SK-N-SH treated with all-trans-retinoic acid at 6 μM for 48 hours (cell line): ENCODE results near the gene NUDCD2.

Experiments
- ARNTL ChIP-seq: fragments of 450-650 bp; formaldehyde crosslinking; IDR thresholded peaks from 2 replicates; pipeline ENCODE4 v1.5.0; 2020; ENCODE audit warnings: low read depth, mild to moderate bottlenecking, moderate library complexity, borderline replicate concordance
- OSR1 ChIP-seq: fragments of 250-450 bp; sonication (Bioruptor Pico); IDR thresholded peaks from 2 replicates; pipeline ENCODE4 v1.8.0; 2022; ENCODE audit warnings: moderate library complexity, mild to moderate bottlenecking, inconsistent platforms
- RARB ChIP-seq: fragments of 250-450 bp; sonication (Bioruptor Pico); IDR thresholded peaks from 2 replicates; pipeline ENCODE4 v1.8.0; 2021; ENCODE audit warnings: mild to moderate bottlenecking, moderate library complexity
- TCF4 ChIP-seq: fragments of 250-450 bp; sonication (Bioruptor Pico); IDR thresholded peaks from 2 replicates; pipeline ENCODE4 v1.8.0; 2021; ENCODE audit warnings: mild to moderate bottlenecking, moderate library complexity, borderline replicate concordance
- ZFP3 ChIP-seq: fragments of 250-450 bp; sonication (Bioruptor Pico); IDR thresholded peaks from 2 replicates; pipeline ENCODE4 v1.5.0; 2020; ENCODE audit warnings: mild to moderate bottlenecking, moderate library complexity
- ZNF70 ChIP-seq: fragments of 450-650 bp; formaldehyde crosslinking; IDR thresholded peaks from 2 replicates; pipeline ENCODE4 v1.5.0; 2020; ENCODE audit warnings: mild to moderate bottlenecking, moderate library complexity
- ZNF8 ChIP-seq: fragments of 450-650 bp; formaldehyde crosslinking; IDR thresholded peaks from 2 replicates; pipeline ENCODE4 v1.5.0; 2020; ENCODE audit warnings: mild to moderate bottlenecking, moderate library complexity
- TF ChIP-seq, protein P1 (sequence below): fragments of 250-450 bp; sonication (Bioruptor Pico); IDR thresholded peaks from 2 replicates; pipeline ENCODE4 v1.5.0; 2020; ENCODE audit warnings: mild to moderate bottlenecking, moderate library complexity
- TF ChIP-seq, protein P2 (sequence below): fragments of 250-450 bp; sonication (Bioruptor Pico); IDR thresholded peaks from 2 replicates; pipeline ENCODE4 v1.5.1; 2020; ENCODE audit warnings: low read depth, mild to moderate bottlenecking, moderate library complexity
- TF ChIP-seq, protein P3 (sequence below): fragments of 250-450 bp; sonication (Bioruptor Pico); IDR thresholded peaks from 2 replicates; pipeline ENCODE4 v1.8.0; 2020; ENCODE audit warnings: mild to moderate bottlenecking, moderate library complexity, borderline replicate concordance

DNA sequence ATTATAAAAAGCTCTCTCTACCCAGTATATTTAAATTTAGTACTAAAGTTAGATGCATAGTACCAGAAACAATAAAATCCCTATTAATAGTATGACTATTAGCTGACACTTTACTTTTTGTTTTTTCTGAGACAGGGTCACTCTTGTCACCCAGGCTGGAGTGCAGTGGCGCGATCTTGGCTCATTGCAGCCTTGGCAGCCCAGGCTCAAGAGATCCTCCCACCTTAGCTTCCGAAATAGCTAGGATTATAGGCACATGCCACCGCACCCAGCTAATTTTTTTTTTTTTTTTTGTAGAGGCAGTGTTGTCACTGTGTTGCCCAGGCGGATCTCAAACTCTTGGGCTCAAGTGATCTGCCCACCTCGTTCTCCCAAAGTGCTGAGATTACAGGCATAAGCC is 14.6 kb downstream of the NUDCD2 start:
- TF ChIP-seq ZFP3 (CRISPR knock-in tag), result no peak
- TF ChIP-seq, protein P1, sequence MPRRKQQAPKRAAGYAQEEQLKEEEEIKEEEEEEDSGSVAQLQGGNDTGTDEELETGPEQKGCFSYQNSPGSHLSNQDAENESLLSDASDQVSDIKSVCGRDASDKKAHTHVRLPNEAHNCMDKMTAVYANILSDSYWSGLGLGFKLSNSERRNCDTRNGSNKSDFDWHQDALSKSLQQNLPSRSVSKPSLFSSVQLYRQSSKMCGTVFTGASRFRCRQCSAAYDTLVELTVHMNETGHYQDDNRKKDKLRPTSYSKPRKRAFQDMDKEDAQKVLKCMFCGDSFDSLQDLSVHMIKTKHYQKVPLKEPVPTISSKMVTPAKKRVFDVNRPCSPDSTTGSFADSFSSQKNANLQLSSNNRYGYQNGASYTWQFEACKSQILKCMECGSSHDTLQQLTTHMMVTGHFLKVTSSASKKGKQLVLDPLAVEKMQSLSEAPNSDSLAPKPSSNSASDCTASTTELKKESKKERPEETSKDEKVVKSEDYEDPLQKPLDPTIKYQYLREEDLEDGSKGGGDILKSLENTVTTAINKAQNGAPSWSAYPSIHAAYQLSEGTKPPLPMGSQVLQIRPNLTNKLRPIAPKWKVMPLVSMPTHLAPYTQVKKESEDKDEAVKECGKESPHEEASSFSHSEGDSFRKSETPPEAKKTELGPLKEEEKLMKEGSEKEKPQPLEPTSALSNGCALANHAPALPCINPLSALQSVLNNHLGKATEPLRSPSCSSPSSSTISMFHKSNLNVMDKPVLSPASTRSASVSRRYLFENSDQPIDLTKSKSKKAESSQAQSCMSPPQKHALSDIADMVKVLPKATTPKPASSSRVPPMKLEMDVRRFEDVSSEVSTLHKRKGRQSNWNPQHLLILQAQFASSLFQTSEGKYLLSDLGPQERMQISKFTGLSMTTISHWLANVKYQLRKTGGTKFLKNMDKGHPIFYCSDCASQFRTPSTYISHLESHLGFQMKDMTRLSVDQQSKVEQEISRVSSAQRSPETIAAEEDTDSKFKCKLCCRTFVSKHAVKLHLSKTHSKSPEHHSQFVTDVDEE (CRISPR knock-in tag), result no peak
- TF ChIP-seq RARB (CRISPR knock-in tag), result no peak
- TF ChIP-seq, protein P2, sequence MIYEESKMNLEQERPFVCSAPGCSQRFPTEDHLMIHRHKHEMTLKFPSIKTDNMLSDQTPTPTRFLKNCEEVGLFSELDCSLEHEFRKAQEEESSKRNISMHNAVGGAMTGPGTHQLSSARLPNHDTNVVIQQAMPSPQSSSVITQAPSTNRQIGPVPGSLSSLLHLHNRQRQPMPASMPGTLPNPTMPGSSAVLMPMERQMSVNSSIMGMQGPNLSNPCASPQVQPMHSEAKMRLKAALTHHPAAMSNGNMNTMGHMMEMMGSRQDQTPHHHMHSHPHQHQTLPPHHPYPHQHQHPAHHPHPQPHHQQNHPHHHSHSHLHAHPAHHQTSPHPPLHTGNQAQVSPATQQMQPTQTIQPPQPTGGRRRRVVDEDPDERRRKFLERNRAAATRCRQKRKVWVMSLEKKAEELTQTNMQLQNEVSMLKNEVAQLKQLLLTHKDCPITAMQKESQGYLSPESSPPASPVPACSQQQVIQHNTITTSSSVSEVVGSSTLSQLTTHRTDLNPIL (CRISPR knock-in tag), result no peak
- TF ChIP-seq ZNF70 (CRISPR knock-in tag), result no peak
- TF ChIP-seq ARNTL (CRISPR knock-in tag), result no peak
- no peak for TF ChIP-seq TCF4 (CRISPR knock-in tag)
- TF ChIP-seq, protein P3, sequence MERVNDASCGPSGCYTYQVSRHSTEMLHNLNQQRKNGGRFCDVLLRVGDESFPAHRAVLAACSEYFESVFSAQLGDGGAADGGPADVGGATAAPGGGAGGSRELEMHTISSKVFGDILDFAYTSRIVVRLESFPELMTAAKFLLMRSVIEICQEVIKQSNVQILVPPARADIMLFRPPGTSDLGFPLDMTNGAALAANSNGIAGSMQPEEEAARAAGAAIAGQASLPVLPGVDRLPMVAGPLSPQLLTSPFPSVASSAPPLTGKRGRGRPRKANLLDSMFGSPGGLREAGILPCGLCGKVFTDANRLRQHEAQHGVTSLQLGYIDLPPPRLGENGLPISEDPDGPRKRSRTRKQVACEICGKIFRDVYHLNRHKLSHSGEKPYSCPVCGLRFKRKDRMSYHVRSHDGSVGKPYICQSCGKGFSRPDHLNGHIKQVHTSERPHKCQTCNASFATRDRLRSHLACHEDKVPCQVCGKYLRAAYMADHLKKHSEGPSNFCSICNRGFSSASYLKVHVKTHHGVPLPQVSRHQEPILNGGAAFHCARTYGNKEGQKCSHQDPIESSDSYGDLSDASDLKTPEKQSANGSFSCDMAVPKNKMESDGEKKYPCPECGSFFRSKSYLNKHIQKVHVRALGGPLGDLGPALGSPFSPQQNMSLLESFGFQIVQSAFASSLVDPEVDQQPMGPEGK (CRISPR knock-in tag), result no peak
- no peak for TF ChIP-seq OSR1 (CRISPR knock-in tag)
- no peak for TF ChIP-seq ZNF8 (CRISPR knock-in tag)
